ENCODE measurements around the gene CTSZ. TPM values are rescaled to one million over a fixed set of nuclear protein-coding genes. Genes with fewer than 3 reads are reported as not detected.

Gene CTSZ
- total and polyA plus RNA-seq, 2 experiments from 2014 or later: 0.58 to 41.4 TPM

- TF ChIP-seq, protein P1, sequence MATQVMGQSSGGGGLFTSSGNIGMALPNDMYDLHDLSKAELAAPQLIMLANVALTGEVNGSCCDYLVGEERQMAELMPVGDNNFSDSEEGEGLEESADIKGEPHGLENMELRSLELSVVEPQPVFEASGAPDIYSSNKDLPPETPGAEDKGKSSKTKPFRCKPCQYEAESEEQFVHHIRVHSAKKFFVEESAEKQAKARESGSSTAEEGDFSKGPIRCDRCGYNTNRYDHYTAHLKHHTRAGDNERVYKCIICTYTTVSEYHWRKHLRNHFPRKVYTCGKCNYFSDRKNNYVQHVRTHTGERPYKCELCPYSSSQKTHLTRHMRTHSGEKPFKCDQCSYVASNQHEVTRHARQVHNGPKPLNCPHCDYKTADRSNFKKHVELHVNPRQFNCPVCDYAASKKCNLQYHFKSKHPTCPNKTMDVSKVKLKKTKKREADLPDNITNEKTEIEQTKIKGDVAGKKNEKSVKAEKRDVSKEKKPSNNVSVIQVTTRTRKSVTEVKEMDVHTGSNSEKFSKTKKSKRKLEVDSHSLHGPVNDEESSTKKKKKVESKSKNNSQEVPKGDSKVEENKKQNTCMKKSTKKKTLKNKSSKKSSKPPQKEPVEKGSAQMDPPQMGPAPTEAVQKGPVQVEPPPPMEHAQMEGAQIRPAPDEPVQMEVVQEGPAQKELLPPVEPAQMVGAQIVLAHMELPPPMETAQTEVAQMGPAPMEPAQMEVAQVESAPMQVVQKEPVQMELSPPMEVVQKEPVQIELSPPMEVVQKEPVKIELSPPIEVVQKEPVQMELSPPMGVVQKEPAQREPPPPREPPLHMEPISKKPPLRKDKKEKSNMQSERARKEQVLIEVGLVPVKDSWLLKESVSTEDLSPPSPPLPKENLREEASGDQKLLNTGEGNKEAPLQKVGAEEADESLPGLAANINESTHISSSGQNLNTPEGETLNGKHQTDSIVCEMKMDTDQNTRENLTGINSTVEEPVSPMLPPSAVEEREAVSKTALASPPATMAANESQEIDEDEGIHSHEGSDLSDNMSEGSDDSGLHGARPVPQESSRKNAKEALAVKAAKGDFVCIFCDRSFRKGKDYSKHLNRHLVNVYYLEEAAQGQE (IDR thresholded peaks at IDR 0.05; ENCODE audit: unreplicated experiment): no peak
- TF ChIP-seq NANOG (IDR thresholded peaks at IDR 0.05; ENCODE audit: borderline replicate concordance) (no peak), ZNF114 (CRISPR knock-in tag; IDR thresholded peaks at IDR 0.05) (no peak)
Observed at GRCh38 chr20:59037386-59037785, 30.3 kb upstream of the CTSZ start (continued).

- H3K27ac ChIP-seq (ENCODE audit: low read depth): no peak overlapping the region
- H3K4me2 ChIP-seq: no peak overlapping the region
- Mint-ChIP-seq H3K4me3 (no peak overlapping the region), H3K4me1 (peaks cover 10% of the 10 kb centered on the region; the same call in 2 of the 3 replicates), H3K9me3 (no peaks in the 10 kb centered on the region), H3K36me3 (ENCODE audit: low read depth) (peaks cover 51% of the 10 kb centered on the region), H3K27me3 (ENCODE audit: insufficient read depth, low read depth, poor library complexity) (peaks cover 7% of the 10 kb centered on the region), H3K27ac (no peak overlapping the region)
- H3K4me3 ChIP-seq: no peak overlapping the region
- H3K4me1 ChIP-seq (ENCODE audit: insufficient read depth): peaks cover 13% of the 10 kb centered on the region
- 0 out of 2 replicates have a peak, but pooled peaks cover 3% of the 10 kb centered on the region for H3F3A ChIP-seq (replicated peaks; ENCODE audit: low read depth)
- H3K79me2 ChIP-seq (replicated peaks; ENCODE audit: insufficient read depth): peaks cover 51% of the 10 kb centered on the region
- H2AFZ ChIP-seq: no peak overlapping the region
- H3K36me3 ChIP-seq (ENCODE audit: insufficient read depth): peaks cover 40% of the 10 kb centered on the region
- H3K9me2 ChIP-seq (ENCODE audit: insufficient read depth): no peaks in the 10 kb centered on the region
- TF ChIP-seq, protein P2, sequence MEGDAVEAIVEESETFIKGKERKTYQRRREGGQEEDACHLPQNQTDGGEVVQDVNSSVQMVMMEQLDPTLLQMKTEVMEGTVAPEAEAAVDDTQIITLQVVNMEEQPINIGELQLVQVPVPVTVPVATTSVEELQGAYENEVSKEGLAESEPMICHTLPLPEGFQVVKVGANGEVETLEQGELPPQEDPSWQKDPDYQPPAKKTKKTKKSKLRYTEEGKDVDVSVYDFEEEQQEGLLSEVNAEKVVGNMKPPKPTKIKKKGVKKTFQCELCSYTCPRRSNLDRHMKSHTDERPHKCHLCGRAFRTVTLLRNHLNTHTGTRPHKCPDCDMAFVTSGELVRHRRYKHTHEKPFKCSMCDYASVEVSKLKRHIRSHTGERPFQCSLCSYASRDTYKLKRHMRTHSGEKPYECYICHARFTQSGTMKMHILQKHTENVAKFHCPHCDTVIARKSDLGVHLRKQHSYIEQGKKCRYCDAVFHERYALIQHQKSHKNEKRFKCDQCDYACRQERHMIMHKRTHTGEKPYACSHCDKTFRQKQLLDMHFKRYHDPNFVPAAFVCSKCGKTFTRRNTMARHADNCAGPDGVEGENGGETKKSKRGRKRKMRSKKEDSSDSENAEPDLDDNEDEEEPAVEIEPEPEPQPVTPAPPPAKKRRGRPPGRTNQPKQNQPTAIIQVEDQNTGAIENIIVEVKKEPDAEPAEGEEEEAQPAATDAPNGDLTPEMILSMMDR (conservative IDR thresholded peaks at IDR 0.05; ENCODE audit: low read depth in 2 of 2): no peak
- H3K27me3 ChIP-seq (ENCODE audit: insufficient read depth): 0 out of 2 replicates have a peak, but pooled peaks cover 4% of the 10 kb centered on the region
- DNase-seq (ENCODE audit: low spot score) (no peak), ATAC-seq (no peak)
- H4K20me1 ChIP-seq (replicated peaks; ENCODE audit: insufficient read depth): peaks cover 21% of the 10 kb centered on the region; the same call in 1 of the 2 replicates
Observed at GRCh38 chr20:59035381-59035780, 28.3 kb upstream of the CTSZ start.

GRCh38 chr20:59033616-59034165 lies 26.6 kb upstream of the CTSZ start:
- peaks cover 19% of the 10 kb centered on the region for H3K4me1 ChIP-seq (ENCODE audit: insufficient read depth)
- H3K9me2 ChIP-seq (ENCODE audit: insufficient read depth): no peaks in the 10 kb centered on the region
- H3K27me3 Mint-ChIP-seq (ENCODE audit: insufficient read depth, low read depth, poor library complexity): peaks cover 15% of the 10 kb centered on the region
- peak overlapping the region; percentile 13; the same call in 2 of the 3 replicates for H3K4me3 Mint-ChIP-seq
- peaks cover 48% of the 10 kb centered on the region for H3K36me3 ChIP-seq (ENCODE audit: insufficient read depth)
- DNase-seq (ENCODE audit: low spot score) (no peak), ATAC-seq (no peak)
- TF ChIP-seq, protein P2 (conservative IDR thresholded peaks at IDR 0.05; ENCODE audit: low read depth in 2 of 2): no peak
- no peak for TF ChIP-seq EZH2 (IDR thresholded peaks at IDR 0.05; ENCODE audit: low read depth, unreplicated experiment)
- TF ChIP-seq, protein P1 (IDR thresholded peaks at IDR 0.05; ENCODE audit: unreplicated experiment): no peak
- no peak for TF ChIP-seq ZNF114 (CRISPR knock-in tag; IDR thresholded peaks at IDR 0.05)
- TF ChIP-seq EZH2phosphoT487 (IDR thresholded peaks at IDR 0.05; ENCODE audit: unreplicated experiment): no peak
- no peak for TF ChIP-seq STAT1 (IDR thresholded peaks at IDR 0.05; ENCODE audit: unreplicated experiment)
- peaks cover 25% of the 10 kb centered on the region for H4K20me1 ChIP-seq (replicated peaks; ENCODE audit: insufficient read depth)
- peaks cover 10% of the 10 kb centered on the region; the same call in 2 of the 3 replicates for H3K4me1 Mint-ChIP-seq
- no peak overlapping the region for H3K27ac ChIP-seq (ENCODE audit: low read depth)
- H3K36me3 Mint-ChIP-seq (ENCODE audit: low read depth): peaks cover 68% of the 10 kb centered on the region
- peaks cover 48% of the 10 kb centered on the region for H3K79me2 ChIP-seq (replicated peaks; ENCODE audit: insufficient read depth)
- H3F3A ChIP-seq (replicated peaks; ENCODE audit: low read depth): 0 out of 2 replicates have a peak, but pooled peaks cover 3% of the 10 kb centered on the region
- H3K27ac Mint-ChIP-seq: no peak overlapping the region
- H3K27me3 ChIP-seq (ENCODE audit: insufficient read depth): 0 out of 2 replicates have a peak, but pooled peaks cover 4% of the 10 kb centered on the region
- no peak overlapping the region for H3K4me3 ChIP-seq
- no peaks in the 10 kb centered on the region for H3K9me3 Mint-ChIP-seq
- H3K4me2 ChIP-seq: no peak overlapping the region
- H2AFZ ChIP-seq: no peak overlapping the region
